Measurements from ENCODE around the gene FMR1. TPM values are rescaled to one million over a fixed set of nuclear protein-coding genes. Genes with fewer than 3 reads are reported as not detected.

Gene FMR1
- total RNA-seq = 10 to 100 TPM; 27.2 to 28.2 TPM

DNA sequence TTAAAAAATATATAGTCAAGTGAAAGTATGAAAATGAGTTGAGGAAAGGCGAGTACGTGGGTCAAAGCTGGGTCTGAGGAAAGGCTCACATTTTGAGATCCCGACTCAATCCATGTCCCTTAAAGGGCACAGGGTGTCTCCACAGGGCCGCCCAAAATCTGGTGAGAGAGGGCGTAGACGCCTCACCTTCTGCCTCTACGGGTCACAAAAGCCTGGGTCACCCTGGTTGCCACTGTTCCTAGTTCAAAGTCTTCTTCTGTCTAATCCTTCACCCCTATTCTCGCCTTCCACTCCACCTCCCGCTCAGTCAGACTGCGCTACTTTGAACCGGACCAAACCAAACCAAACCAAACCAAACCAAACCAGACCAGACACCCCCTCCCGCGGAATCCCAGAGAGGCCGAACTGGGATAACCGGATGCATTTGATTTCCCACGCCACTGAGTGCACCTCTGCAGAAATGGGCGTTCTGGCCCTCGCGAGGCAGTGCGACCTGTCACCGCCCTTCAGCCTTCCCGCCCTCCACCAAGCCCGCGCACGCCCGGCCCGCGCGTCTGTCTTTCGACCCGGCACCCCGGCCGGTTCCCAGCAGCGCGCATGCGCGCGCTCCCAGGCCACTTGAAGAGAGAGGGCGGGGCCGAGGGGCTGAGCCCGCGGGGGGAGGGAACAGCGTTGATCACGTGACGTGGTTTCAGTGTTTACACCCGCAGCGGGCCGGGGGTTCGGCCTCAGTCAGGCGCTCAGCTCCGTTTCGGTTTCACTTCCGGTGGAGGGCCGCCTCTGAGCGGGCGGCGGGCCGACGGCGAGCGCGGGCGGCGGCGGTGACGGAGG, at the start of gene FMR1:
FMR1 (plus strand) TSS at position 728 of the 831 bp plus-strand sequence. CDS start 261 bp downstream, outside the sequence.
- H3K9me3 Mint-ChIP-seq = no peaks in the 10 kb centered on the region
- H3K27ac Mint-ChIP-seq = peak within 1 kb of the TSS; percentile 97
- DNase-seq (peak; percentile 95), ATAC-seq (peak; percentile 90)
- H3K36me3 Mint-ChIP-seq (ENCODE audit: low read depth) = peaks cover 3% of the 10 kb centered on the region
- ChIA-PET POLR2A (interaction anchor here (0.9 to 1.0 kb wide), 2 partner anchors 9 to 13 kb away, joined by 3 read pairs; no protein-coding TSS in a partner anchor), CTCF (no interaction called here)
- H3K27me3 Mint-ChIP-seq = no peaks in the 10 kb centered on the region
- peaks cover 26% of the 10 kb centered on the region for H3K4me1 Mint-ChIP-seq (ENCODE audit: low read depth)
- H3K4me3 Mint-ChIP-seq = peak within 1 kb of the TSS; percentile 97
- intact Hi-C loops (cut with micrococcal nuclease) = no loop called here
- TF ChIP-seq, protein P1, sequence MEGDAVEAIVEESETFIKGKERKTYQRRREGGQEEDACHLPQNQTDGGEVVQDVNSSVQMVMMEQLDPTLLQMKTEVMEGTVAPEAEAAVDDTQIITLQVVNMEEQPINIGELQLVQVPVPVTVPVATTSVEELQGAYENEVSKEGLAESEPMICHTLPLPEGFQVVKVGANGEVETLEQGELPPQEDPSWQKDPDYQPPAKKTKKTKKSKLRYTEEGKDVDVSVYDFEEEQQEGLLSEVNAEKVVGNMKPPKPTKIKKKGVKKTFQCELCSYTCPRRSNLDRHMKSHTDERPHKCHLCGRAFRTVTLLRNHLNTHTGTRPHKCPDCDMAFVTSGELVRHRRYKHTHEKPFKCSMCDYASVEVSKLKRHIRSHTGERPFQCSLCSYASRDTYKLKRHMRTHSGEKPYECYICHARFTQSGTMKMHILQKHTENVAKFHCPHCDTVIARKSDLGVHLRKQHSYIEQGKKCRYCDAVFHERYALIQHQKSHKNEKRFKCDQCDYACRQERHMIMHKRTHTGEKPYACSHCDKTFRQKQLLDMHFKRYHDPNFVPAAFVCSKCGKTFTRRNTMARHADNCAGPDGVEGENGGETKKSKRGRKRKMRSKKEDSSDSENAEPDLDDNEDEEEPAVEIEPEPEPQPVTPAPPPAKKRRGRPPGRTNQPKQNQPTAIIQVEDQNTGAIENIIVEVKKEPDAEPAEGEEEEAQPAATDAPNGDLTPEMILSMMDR (IDR thresholded peaks at IDR 0.05) = no peak

DNA sequence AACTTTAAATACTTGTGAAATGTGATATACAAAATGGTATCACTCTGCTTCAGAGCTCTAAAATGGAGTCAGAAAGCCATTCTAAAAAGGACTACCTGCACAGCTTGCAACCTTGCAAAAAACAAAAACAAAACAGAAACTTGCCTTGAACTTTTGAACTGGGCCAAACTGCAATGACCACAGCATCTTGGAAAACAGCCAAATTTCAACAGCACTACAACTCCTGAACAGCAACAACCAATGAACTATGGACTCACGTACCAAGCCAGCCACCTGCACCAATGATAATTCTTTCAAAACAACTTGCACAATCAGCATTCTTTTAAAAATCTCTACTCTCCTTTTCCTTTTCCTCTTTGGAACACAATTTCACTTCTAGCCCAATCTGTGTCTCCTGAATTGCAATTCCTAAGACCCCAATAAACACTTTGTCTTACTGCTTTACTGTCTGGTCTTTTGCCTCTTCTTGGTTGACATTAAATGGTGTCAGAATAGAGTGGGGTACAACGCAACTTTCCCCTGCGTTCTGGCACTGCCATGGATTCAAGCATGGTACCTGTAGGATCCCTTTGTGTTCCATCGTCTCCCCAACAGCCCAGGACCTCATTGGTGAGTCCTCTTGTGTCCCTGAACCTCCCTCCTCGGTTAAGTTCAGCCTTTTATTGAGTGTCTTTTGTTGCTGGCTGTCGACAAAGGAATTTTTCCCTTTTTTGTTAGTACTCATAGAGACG, 35.7 kb upstream of the FMR1 start:
- Mint-ChIP-seq H3K36me3 (ENCODE audit: low read depth) (peaks cover under 1% of the 10 kb centered on the region), H3K27me3 (no peaks in the 10 kb centered on the region), H3K9me3 (peaks cover 4% of the 10 kb centered on the region), H3K4me3 (no peak overlapping the region), H3K27ac (no peak overlapping the region), H3K4me1 (ENCODE audit: low read depth) (peaks cover 7% of the 10 kb centered on the region)
- TF ChIP-seq, protein P1 (IDR thresholded peaks at IDR 0.05) = no peak
- no peak for DNase-seq
- ChIA-PET CTCF (no interaction called here), POLR2A (no interaction called here)
- intact Hi-C loops (cut with micrococcal nuclease) = no loop called here
- no peak for ATAC-seq

DNA sequence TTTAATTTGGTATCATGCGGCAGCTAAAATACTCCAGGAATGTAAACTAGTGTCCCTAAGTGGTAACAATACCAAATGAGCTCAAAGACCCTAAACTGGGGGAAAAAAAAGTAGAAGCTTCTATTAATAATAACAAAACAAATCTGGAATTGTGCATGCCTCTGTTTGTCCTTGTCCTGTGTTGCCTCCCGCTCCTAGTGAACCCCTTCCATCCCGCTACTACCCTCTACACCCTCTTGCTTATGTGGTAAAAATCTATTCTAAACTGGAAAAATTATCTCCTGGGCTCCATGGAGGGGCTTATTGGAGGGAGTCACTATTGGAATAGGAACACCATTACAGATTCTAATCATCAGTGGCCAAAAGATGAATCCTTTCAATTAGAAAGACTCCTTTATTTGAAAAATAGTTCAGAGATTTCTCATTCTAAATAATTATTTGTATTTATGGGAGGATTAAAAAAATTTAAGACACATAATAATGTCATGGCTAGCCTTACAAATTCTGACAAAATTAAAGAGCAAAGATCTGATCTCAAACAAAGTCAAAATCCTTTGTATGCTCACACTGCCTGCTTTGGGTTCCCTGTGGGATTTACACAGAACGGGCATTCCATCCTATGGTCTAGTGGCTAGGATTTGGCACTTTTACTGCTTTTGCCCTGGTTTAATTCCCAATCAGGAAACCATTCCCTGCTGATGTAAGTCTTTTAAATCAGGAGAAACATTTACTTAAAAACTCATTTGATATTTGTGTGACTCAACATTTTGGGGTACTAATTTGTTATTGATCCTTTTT, 34.7 kb upstream of the FMR1 start:
- no peak overlapping the region for H3K4me3 Mint-ChIP-seq

GRCh38 chrX:147877726-147878125, 34.0 kb upstream of the FMR1 start:
- POLR2A ChIA-PET = no interaction called here
- intact Hi-C loops (cut with micrococcal nuclease) = no loop called here
- CTCF ChIA-PET = no interaction called here
- H3K9me3 Mint-ChIP-seq = no peaks in the 10 kb centered on the region
- no peaks in the 10 kb centered on the region for H3K36me3 Mint-ChIP-seq (ENCODE audit: low read depth)
- no peak overlapping the region for H3K27ac Mint-ChIP-seq
- ATAC-seq (no peak), DNase-seq (no peak)
- H3K4me1 Mint-ChIP-seq (ENCODE audit: low read depth) = peaks cover 7% of the 10 kb centered on the region
- H3K4me3 Mint-ChIP-seq = no peak overlapping the region
- TF ChIP-seq, protein P1 (IDR thresholded peaks at IDR 0.05) = no peak
- no peaks in the 10 kb centered on the region for H3K27me3 Mint-ChIP-seq

More for the DNA sequence above, 34.7 kb upstream of the FMR1 start:
- POLR2A ChIA-PET = no interaction called here
- DNase-seq = no peak
- no peak overlapping the region for H3K27ac Mint-ChIP-seq
- H3K9me3 Mint-ChIP-seq = no peaks in the 10 kb centered on the region
- TF ChIP-seq, protein P1 (IDR thresholded peaks at IDR 0.05) = no peak
- CTCF ChIA-PET = no interaction called here
- H3K36me3 Mint-ChIP-seq (ENCODE audit: low read depth) = no peaks in the 10 kb centered on the region
- H3K4me1 Mint-ChIP-seq (ENCODE audit: low read depth) = peaks cover 7% of the 10 kb centered on the region
- ATAC-seq = no peak
- no peaks in the 10 kb centered on the region for H3K27me3 Mint-ChIP-seq
- intact Hi-C loops (cut with micrococcal nuclease) = no loop called here
